NB4 (cell line): Measurements from ENCODE around the gene GFRA4.

Source experiments
- CTCF ChIP-seq: IDR thresholded peaks from one replicate; pipeline ENCODE4 v1.5.1; 2012; ENCODE audit warnings: low read depth, low read length
- MAX ChIP-seq: IDR thresholded peaks from 2 replicates; pipeline ENCODE4 v1.6.1; 2011; ENCODE audit warnings: low read depth, low read length
- POLR2A ChIP-seq: IDR thresholded peaks from 2 replicates; pipeline ENCODE4 v1.6.1; 2011; ENCODE audit warnings: mild to moderate bottlenecking; ENCODE audit not compliant: insufficient read length; ENCODE audit errors: extremely low read depth

GRCh38 chr20:3646067-3646440, 17.1 kb downstream of the GFRA4 start:
- TF ChIP-seq CTCF (no peak), POLR2A (no peak), MAX (no peak)
